Uterus (tissue), 4 donors: Measurements from ENCODE around the gene SMAP2. TPM values are rescaled to one million over a fixed set of nuclear protein-coding genes. Genes with fewer than 3 reads are reported as not detected.

Source experiments
- DNase-seq, 2 donors: peaks; one replicate each; pipeline ENCODE4 v3.0.0-alpha.2; 2019 to 2020
- H3K27ac ChIP-seq, 2 donors: fragments of 200-600 bp; sonication (generic); 1 replicate in 1 of 2; 2 replicates in 1 of 2; pipeline ENCODE4 v1.5.1; 2016 to 2018
- H3K27me3 ChIP-seq, 2 donors: fragments of 200-600 bp; sonication (generic); one replicate each; pipeline ENCODE4 v1.5.1; 2018 to 2019; ENCODE audit warnings: control low read depth in 1 of 2
- H3K36me3 ChIP-seq, 2 donors: fragments of 200-600 bp; sonication (generic); one replicate each; pipeline ENCODE4 v1.5.1; 2019; ENCODE audit warnings: control low read depth in 1 of 2
- H3K4me1 ChIP-seq, 2 donors: fragments of 200-600 bp; sonication (generic); one replicate each; pipeline ENCODE4 v1.5.1; 2018 to 2019; ENCODE audit warnings: control low read depth in 1 of 2
- H3K4me3 ChIP-seq, 2 donors: fragments of 200-600 bp; sonication (generic); 1 replicate in 1 of 2; 2 replicates in 1 of 2; pipeline ENCODE4 v1.5.1; 2018 to 2019; ENCODE audit warnings: mild to moderate bottlenecking in 1 of 2
- H3K9me3 ChIP-seq, 2 donors: fragments of 200-600 bp; sonication (generic); one replicate each; pipeline ENCODE4 v1.5.1; 2019; ENCODE audit warnings: control low read depth in 1 of 2
- CTCF ChIP-seq, 4 experiments: fragments of 200-600 bp in 2 of 4; fragments of 450-650 bp in 2 of 4; sonication (generic) in 2 of 4; IDR thresholded peaks; one replicate each; pipeline ENCODE4 v1.5.1; 2016 to 2019; ENCODE audit warnings: antibody characterized with exemption in 4 of 4, mild to moderate bottlenecking in 2 of 4, moderate library complexity in 1 of 4
- POLR2A ChIP-seq, 2 donors: fragments of 450-650 bp; IDR thresholded peaks; one replicate each; pipeline ENCODE4 v1.6.1; 2016; ENCODE audit warnings: antibody characterized with exemption in 2 of 2, mild to moderate bottlenecking in 1 of 2, moderate library complexity in 1 of 2
- intact Hi-C: fragments of 100-400 bp; cut with DNase I; formaldehyde crosslinking; loops from one replicate; pipeline ENCODE4 v1.15.1; 2023; ENCODE audit warnings: low total_unique reads
- total RNA-seq, 4 donors: library from RNA; depleted of rRNA in 3 of 4; stranded (reverse); fragments of >200 nt in 3 of 4; gene quantifications; one replicate each; pipeline versions ENCODE4 v1.1.0 to v1.2.4, GENCODE V29; 2014 to 2023
- donor health status: DM: yes; HTN: yes; CAD: no.

SMAP2 gene
- total RNA-seq, 4 donors from 2014 or later, result 11.1 to 24.8 (median 18.6) TPM

- no peaks in the 10 kb centered on the region for H3K9me3 ChIP-seq
- intact Hi-C loops, result loop anchor here (10.0 kb wide), 1 partner anchor 263 kb away; no protein-coding TSS in a partner anchor
- no peaks in the 10 kb centered on the region for H3K36me3 ChIP-seq
- no peak overlapping the region for H3K27ac ChIP-seq
- no peak overlapping the region for H3K4me3 ChIP-seq
- no peak for DNase-seq
- H3K4me1 ChIP-seq, result no peaks in the 10 kb centered on the region
- H3K27me3 ChIP-seq, result no peaks in the 10 kb centered on the region
- TF ChIP-seq CTCF (IDR thresholded peaks at IDR 0.05) (no peak), POLR2A (IDR thresholded peaks at IDR 0.05) (no peak)
These were observed 33.9 kb downstream of the SMAP2 start for GRCh38 chr1:40407453-40407852.

- H3K27me3 ChIP-seq, result no peaks in the 10 kb centered on the region
- H3K36me3 ChIP-seq, result no peaks in the 10 kb centered on the region
- TF ChIP-seq CTCF (IDR thresholded peaks at IDR 0.05) (no peak), POLR2A (IDR thresholded peaks at IDR 0.05) (no peak)
- no peak for DNase-seq
- intact Hi-C loops, result loop anchor here (10.0 kb wide), 1 partner anchor 265 kb away; no protein-coding TSS in a partner anchor
- no peak overlapping the region for H3K4me3 ChIP-seq
- no peaks in the 10 kb centered on the region for H3K9me3 ChIP-seq
- no peaks in the 10 kb centered on the region for H3K4me1 ChIP-seq
- H3K27ac ChIP-seq, result no peak overlapping the region
These were observed 35.9 kb downstream of the SMAP2 start for GRCh38 chr1:40409467-40409866.

- Histone ChIP-seq H3K36me3 (no peaks in the 10 kb centered on the region), H3K9me3 (no peaks in the 10 kb centered on the region), H3K4me1 (no peaks in the 10 kb centered on the region), H3K27me3 (no peaks in the 10 kb centered on the region), H3K27ac (no peak overlapping the region), H3K4me3 (no peak overlapping the region)
- DNase-seq, result no peak
- TF ChIP-seq CTCF (IDR thresholded peaks at IDR 0.05) (no peak), POLR2A (IDR thresholded peaks at IDR 0.05) (no peak)
- intact Hi-C loops, result no loop called here
These were observed 37.8 kb downstream of the SMAP2 start for GRCh38 chr1:40411294-40411693.

GRCh38 chr1:40411843-40412242 is 38.3 kb downstream of the SMAP2 start:
- no peak overlapping the region for H3K4me3 ChIP-seq
- TF ChIP-seq CTCF (IDR thresholded peaks at IDR 0.05), result no peak
- TF ChIP-seq POLR2A (IDR thresholded peaks at IDR 0.05), result no peak
- DNase-seq, result no peak
- no peaks in the 10 kb centered on the region for H3K4me1 ChIP-seq
- no peaks in the 10 kb centered on the region for H3K9me3 ChIP-seq
- H3K27ac ChIP-seq, result no peak overlapping the region
- H3K36me3 ChIP-seq, result no peaks in the 10 kb centered on the region
- no peaks in the 10 kb centered on the region for H3K27me3 ChIP-seq
- intact Hi-C loops, result no loop called here

- Histone ChIP-seq H3K4me3 (no peak overlapping the region), H3K36me3 (no peaks in the 10 kb centered on the region), H3K4me1 (no peaks in the 10 kb centered on the region), H3K27ac (no peak overlapping the region), H3K9me3 (no peaks in the 10 kb centered on the region), H3K27me3 (no peaks in the 10 kb centered on the region)
- TF ChIP-seq POLR2A (IDR thresholded peaks at IDR 0.05) (no peak), CTCF (IDR thresholded peaks at IDR 0.05) (no peak)
- intact Hi-C loops, result no loop called here
- no peak for DNase-seq
These were observed 40.2 kb downstream of the SMAP2 start for GRCh38 chr1:40413527-40414252.
